ENCODE results near the gene DENND1B.

Gene DENND1B

GRCh38 chr1:197692965-197693364 is 82.3 kb downstream of the DENND1B start:
- H3K4me1 Mint-ChIP-seq (ENCODE audit: low read depth): peaks cover 14% of the 10 kb centered on the region
- H3K4me3 Mint-ChIP-seq: no peak overlapping the region
- H3K9me3 Mint-ChIP-seq: peaks cover 7% of the 10 kb centered on the region
- peaks cover 18% of the 10 kb centered on the region for H3K36me3 Mint-ChIP-seq (ENCODE audit: low read depth)
- no peak overlapping the region for H3K27ac Mint-ChIP-seq
- no peaks in the 10 kb centered on the region for H3K27me3 Mint-ChIP-seq

- H3K27ac Mint-ChIP-seq: no peak overlapping the region
- peaks cover 18% of the 10 kb centered on the region for H3K36me3 Mint-ChIP-seq (ENCODE audit: low read depth)
- H3K27me3 Mint-ChIP-seq: no peaks in the 10 kb centered on the region
- H3K4me1 Mint-ChIP-seq (ENCODE audit: low read depth): peaks cover 4% of the 10 kb centered on the region
- H3K9me3 Mint-ChIP-seq: peaks cover 7% of the 10 kb centered on the region
- no peak overlapping the region for H3K4me3 Mint-ChIP-seq
These were observed 83.5 kb downstream of the DENND1B start for GRCh38 chr1:197691816-197692215.

- H3K27ac Mint-ChIP-seq: no peak overlapping the region
- H3K4me3 Mint-ChIP-seq: no peak overlapping the region
- H3K4me1 Mint-ChIP-seq (ENCODE audit: low read depth): no peaks in the 10 kb centered on the region
- peaks cover 18% of the 10 kb centered on the region for H3K36me3 Mint-ChIP-seq (ENCODE audit: low read depth)
- peaks cover 7% of the 10 kb centered on the region for H3K9me3 Mint-ChIP-seq
- no peaks in the 10 kb centered on the region for H3K27me3 Mint-ChIP-seq
These were observed 85.2 kb downstream of the DENND1B start for GRCh38 chr1:197690074-197690473.

- Mint-ChIP-seq H3K9me3 (peaks cover 7% of the 10 kb centered on the region), H3K4me1 (ENCODE audit: low read depth) (no peaks in the 10 kb centered on the region), H3K27me3 (no peaks in the 10 kb centered on the region), H3K27ac (no peak overlapping the region), H3K4me3 (no peak overlapping the region), H3K36me3 (ENCODE audit: low read depth) (peaks cover 18% of the 10 kb centered on the region)
These were observed 87.0 kb downstream of the DENND1B start for GRCh38 chr1:197688233-197688632.

- peaks cover 18% of the 10 kb centered on the region for H3K36me3 Mint-ChIP-seq (ENCODE audit: low read depth)
- no peaks in the 10 kb centered on the region for H3K4me1 Mint-ChIP-seq (ENCODE audit: low read depth)
- no peak overlapping the region for H3K27ac Mint-ChIP-seq
- H3K27me3 Mint-ChIP-seq: no peaks in the 10 kb centered on the region
- no peak overlapping the region for H3K4me3 Mint-ChIP-seq
- H3K9me3 Mint-ChIP-seq: peaks cover 7% of the 10 kb centered on the region
These were observed 88.5 kb downstream of the DENND1B start for GRCh38 chr1:197686702-197687355.

- peaks cover 3% of the 10 kb centered on the region for H3K4me1 Mint-ChIP-seq (ENCODE audit: low read depth)
- no peak overlapping the region for H3K27ac Mint-ChIP-seq
- H3K4me3 Mint-ChIP-seq: no peak overlapping the region
- H3K36me3 Mint-ChIP-seq (ENCODE audit: low read depth): peaks cover 18% of the 10 kb centered on the region
- peaks cover 7% of the 10 kb centered on the region for H3K9me3 Mint-ChIP-seq
- no peaks in the 10 kb centered on the region for H3K27me3 Mint-ChIP-seq
These were observed 89.0 kb downstream of the DENND1B start for GRCh38 chr1:197686231-197686630.

- Mint-ChIP-seq H3K27ac (no peak overlapping the region), H3K36me3 (ENCODE audit: low read depth) (peaks cover 18% of the 10 kb centered on the region), H3K9me3 (peaks cover 7% of the 10 kb centered on the region), H3K27me3 (no peaks in the 10 kb centered on the region), H3K4me3 (no peak overlapping the region), H3K4me1 (ENCODE audit: low read depth) (peaks cover 3% of the 10 kb centered on the region)
These were observed 89.5 kb downstream of the DENND1B start for GRCh38 chr1:197685785-197686184.

GRCh38 chr1:197683895-197684553 is 91.3 kb downstream of the DENND1B start:
- no peak overlapping the region for H3K4me3 Mint-ChIP-seq
- peaks cover 3% of the 10 kb centered on the region for H3K4me1 Mint-ChIP-seq (ENCODE audit: low read depth)
- peaks cover 7% of the 10 kb centered on the region for H3K9me3 Mint-ChIP-seq
- peaks cover 11% of the 10 kb centered on the region for H3K36me3 Mint-ChIP-seq (ENCODE audit: low read depth)
- no peak overlapping the region for H3K27ac Mint-ChIP-seq
- no peaks in the 10 kb centered on the region for H3K27me3 Mint-ChIP-seq

- Mint-ChIP-seq H3K4me1 (ENCODE audit: low read depth) (peaks cover 3% of the 10 kb centered on the region), H3K4me3 (no peak overlapping the region), H3K9me3 (peaks cover 2% of the 10 kb centered on the region), H3K36me3 (ENCODE audit: low read depth) (peaks cover 4% of the 10 kb centered on the region), H3K27ac (no peak overlapping the region), H3K27me3 (no peaks in the 10 kb centered on the region)
These were observed 92.0 kb downstream of the DENND1B start for GRCh38 chr1:197683280-197683679.

GRCh38 chr1:197680311-197680710 is 95.0 kb downstream of the DENND1B start:
- no peaks in the 10 kb centered on the region for H3K36me3 Mint-ChIP-seq (ENCODE audit: low read depth)
- H3K4me3 Mint-ChIP-seq: no peak overlapping the region

GRCh38 chr1:197677752-197678295 is 97.5 kb downstream of the DENND1B start:
- no peaks in the 10 kb centered on the region for H3K36me3 Mint-ChIP-seq (ENCODE audit: low read depth)
- peaks cover 18% of the 10 kb centered on the region for H3K4me1 Mint-ChIP-seq (ENCODE audit: low read depth)
- no peaks in the 10 kb centered on the region for H3K27me3 Mint-ChIP-seq
- no peak overlapping the region for H3K4me3 Mint-ChIP-seq
- H3K27ac Mint-ChIP-seq: no peak overlapping the region
- H3K9me3 Mint-ChIP-seq: no peaks in the 10 kb centered on the region

More at GRCh38 chr1:197680311-197680710, 95.0 kb downstream of the DENND1B start:
- Mint-ChIP-seq H3K27me3 (no peaks in the 10 kb centered on the region), H3K27ac (no peak overlapping the region), H3K4me1 (ENCODE audit: low read depth) (peaks cover 11% of the 10 kb centered on the region), H3K9me3 (no peaks in the 10 kb centered on the region)

GRCh38 chr1:197677313-197677712 is 98.0 kb downstream of the DENND1B start:
- Mint-ChIP-seq H3K36me3 (ENCODE audit: low read depth) (no peaks in the 10 kb centered on the region), H3K9me3 (no peaks in the 10 kb centered on the region), H3K27ac (no peak overlapping the region), H3K27me3 (no peaks in the 10 kb centered on the region), H3K4me1 (ENCODE audit: low read depth) (peaks cover 18% of the 10 kb centered on the region), H3K4me3 (no peak overlapping the region)

GRCh38 chr1:197675583-197676208 is 99.6 kb downstream of the DENND1B start:
- Mint-ChIP-seq H3K4me1 (ENCODE audit: low read depth) (peaks cover 15% of the 10 kb centered on the region), H3K27me3 (no peaks in the 10 kb centered on the region), H3K36me3 (ENCODE audit: low read depth) (no peaks in the 10 kb centered on the region), H3K4me3 (peak overlapping the region; percentile 27), H3K9me3 (no peaks in the 10 kb centered on the region), H3K27ac (no peak overlapping the region)

- Mint-ChIP-seq H3K36me3 (ENCODE audit: low read depth) (no peaks in the 10 kb centered on the region), H3K27me3 (no peaks in the 10 kb centered on the region), H3K4me1 (ENCODE audit: low read depth) (peaks cover 15% of the 10 kb centered on the region), H3K9me3 (no peaks in the 10 kb centered on the region), H3K27ac (no peak overlapping the region), H3K4me3 (no peak overlapping the region)
These were observed 101.0 kb downstream of the DENND1B start for GRCh38 chr1:197674286-197674685.

- Mint-ChIP-seq H3K4me1 (ENCODE audit: low read depth) (peaks cover 15% of the 10 kb centered on the region), H3K9me3 (no peaks in the 10 kb centered on the region), H3K4me3 (no peak overlapping the region), H3K36me3 (ENCODE audit: low read depth) (no peaks in the 10 kb centered on the region), H3K27ac (no peak overlapping the region), H3K27me3 (no peaks in the 10 kb centered on the region)
These were observed 102.0 kb downstream of the DENND1B start for GRCh38 chr1:197673292-197673691.

All from stimulated activated naive CD8-positive, alpha-beta T cell treated with anti-CD3 and anti-CD28 coated beads, Interleukin-15, Interleukin-2, amounts not matched to agents 100 ng/mL and 50 ng/mL, for 24 hours (primary cell).